ENCODE data around the gene PDGFRB. TPM values are rescaled to one million over a fixed set of nuclear protein-coding genes. Genes with fewer than 3 reads are reported as not detected.

PDGFRB gene
- polyA plus RNA-seq, 1 donor = 18.6 TPM

DNA sequence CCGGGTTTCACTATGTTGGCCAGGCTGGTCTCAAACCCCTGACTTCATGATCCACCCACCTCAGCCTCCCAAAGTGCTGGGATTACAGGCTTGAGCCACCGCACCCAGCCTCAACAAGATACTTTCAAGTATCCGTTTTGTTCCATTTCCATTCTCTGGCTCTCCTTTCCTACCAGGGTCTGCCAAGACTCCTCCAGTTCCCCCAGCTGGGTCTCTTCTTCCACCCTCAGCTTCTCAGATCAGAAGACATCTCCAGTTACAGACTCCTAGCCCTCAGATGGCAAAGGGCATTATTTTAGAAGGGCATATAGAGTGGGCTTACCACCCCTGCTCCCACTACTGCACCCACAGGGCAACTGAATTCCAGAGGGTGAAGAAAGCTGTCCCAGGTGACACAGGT lies 1.5 kb upstream of the PDGFRB start:
- Histone ChIP-seq H3K36me3 (ENCODE audit: control insufficient read depth, insufficient read depth, low read length) (no peaks in the 10 kb centered on the region), H3K4me1 (ENCODE audit: control insufficient read depth, insufficient read depth, low read length) (peaks cover 17% of the 10 kb centered on the region), H3K9me3 (ENCODE audit: control insufficient read depth, low read depth, low read length) (no peaks in the 10 kb centered on the region), H3K4me3 (ENCODE audit: low read length) (no peak overlapping the region), H3K27me3 (ENCODE audit: control insufficient read depth, insufficient read depth, low read length) (no peaks in the 10 kb centered on the region), H3K27ac (ENCODE audit: low read length) (peak overlapping the region; percentile 5)
- no peak for DNase-seq
- WGBS (ENCODE audit: insufficient coverage, low lambda C conversion rate) = 100% methylated on average over 1 of the region's 3 CpGs

DNA sequence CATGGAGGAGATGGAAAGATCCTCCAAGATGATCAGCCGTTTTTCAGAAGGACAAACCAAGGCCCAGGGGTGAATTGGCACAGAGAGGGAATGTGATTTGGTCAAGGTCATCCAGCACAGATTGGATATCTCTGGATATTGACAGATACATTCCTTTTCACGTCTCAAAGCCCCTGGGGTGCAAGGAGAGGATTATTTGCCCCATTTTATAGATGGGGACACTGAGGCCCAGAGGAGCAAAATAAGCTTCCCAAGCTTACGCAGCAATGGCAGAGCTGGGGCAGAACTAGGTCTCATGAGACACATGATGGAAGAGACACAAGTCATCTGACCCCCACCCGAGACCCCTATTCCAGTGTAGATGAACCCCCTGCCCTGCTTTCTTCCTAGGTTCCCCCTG lies 895 bp upstream of the PDGFRB start:
- DNase-seq = no peak
- WGBS (ENCODE audit: insufficient coverage, low lambda C conversion rate) = no CpG with 5 or more reads among the region's 4 CpGs
- Histone ChIP-seq H3K36me3 (ENCODE audit: control insufficient read depth, insufficient read depth, low read length) (no peaks in the 10 kb centered on the region), H3K27ac (ENCODE audit: low read length) (peak overlapping the region; percentile 72), H3K9me3 (ENCODE audit: control insufficient read depth, low read depth, low read length) (no peaks in the 10 kb centered on the region), H3K4me1 (ENCODE audit: control insufficient read depth, insufficient read depth, low read length) (peaks cover 12% of the 10 kb centered on the region), H3K4me3 (ENCODE audit: low read length) (no peak overlapping the region), H3K27me3 (ENCODE audit: control insufficient read depth, insufficient read depth, low read length) (no peaks in the 10 kb centered on the region)

DNA sequence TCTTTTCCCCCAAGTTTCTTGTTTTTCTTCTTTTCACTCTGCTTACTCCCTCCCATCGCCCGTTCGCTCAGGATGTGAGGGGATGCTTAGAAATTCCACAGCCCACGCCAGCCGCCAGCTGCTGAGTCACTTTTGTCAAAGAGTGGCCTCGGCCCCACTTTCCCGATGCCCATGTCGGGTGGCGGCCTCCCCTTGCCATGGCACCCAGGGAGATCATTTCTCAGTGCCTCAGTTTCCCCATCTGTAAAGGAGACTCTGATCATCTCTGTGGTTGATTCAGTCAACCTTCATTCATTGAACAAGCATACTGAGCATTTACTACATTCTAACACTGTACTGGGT lies 353 bp upstream of the PDGFRB start:
- Histone ChIP-seq H3K27ac (ENCODE audit: low read length) (peak overlapping the region; percentile 72), H3K36me3 (ENCODE audit: control insufficient read depth, insufficient read depth, low read length) (no peaks in the 10 kb centered on the region), H3K4me3 (ENCODE audit: low read length) (peak overlapping the region; percentile 44), H3K9me3 (ENCODE audit: control insufficient read depth, low read depth, low read length) (no peaks in the 10 kb centered on the region), H3K4me1 (ENCODE audit: control insufficient read depth, insufficient read depth, low read length) (peaks cover 7% of the 10 kb centered on the region), H3K27me3 (ENCODE audit: control insufficient read depth, insufficient read depth, low read length) (no peaks in the 10 kb centered on the region)
- WGBS (ENCODE audit: insufficient coverage, low lambda C conversion rate) = 40% methylated on average over 1 of the region's 9 CpGs
- no peak for DNase-seq

DNA sequence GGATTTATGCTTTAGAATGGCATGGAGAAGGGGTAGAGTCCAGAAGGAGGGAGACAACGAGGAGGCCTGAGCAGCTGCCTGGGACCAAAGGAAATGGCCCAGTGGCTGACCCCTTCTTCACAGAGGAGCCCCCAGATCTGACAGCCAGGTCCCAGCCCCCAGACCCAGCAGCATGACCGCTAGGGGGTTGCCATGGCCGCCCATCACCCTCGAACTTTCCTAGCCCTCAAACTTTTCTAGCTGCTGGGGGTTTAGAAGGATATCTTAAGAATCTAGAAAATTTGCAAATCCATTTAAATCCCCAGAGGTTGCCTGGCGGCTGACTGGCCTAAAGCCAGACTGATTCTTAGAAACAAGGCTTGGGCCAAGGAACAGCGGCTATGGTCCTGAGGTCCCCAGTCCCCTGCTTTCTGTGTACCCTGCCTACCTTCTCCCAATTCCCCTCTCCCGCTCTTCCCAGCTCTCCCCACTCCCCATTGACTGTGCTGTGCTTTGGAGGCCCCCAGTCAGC lies 972 bp downstream of the PDGFRB start:
- Histone ChIP-seq H3K27me3 (ENCODE audit: control insufficient read depth, insufficient read depth, low read length) (no peaks in the 10 kb centered on the region), H3K36me3 (ENCODE audit: control insufficient read depth, insufficient read depth, low read length) (no peaks in the 10 kb centered on the region), H3K4me3 (ENCODE audit: low read length) (peak overlapping the region; percentile 44), H3K9me3 (ENCODE audit: control insufficient read depth, low read depth, low read length) (no peaks in the 10 kb centered on the region), H3K27ac (ENCODE audit: low read length) (peak overlapping the region; percentile 72), H3K4me1 (ENCODE audit: control insufficient read depth, insufficient read depth, low read length) (no peaks in the 10 kb centered on the region)
- no CpG with 5 or more reads among the region's 7 CpGs for WGBS (ENCODE audit: insufficient coverage, low lambda C conversion rate)
- no peak for DNase-seq

DNA sequence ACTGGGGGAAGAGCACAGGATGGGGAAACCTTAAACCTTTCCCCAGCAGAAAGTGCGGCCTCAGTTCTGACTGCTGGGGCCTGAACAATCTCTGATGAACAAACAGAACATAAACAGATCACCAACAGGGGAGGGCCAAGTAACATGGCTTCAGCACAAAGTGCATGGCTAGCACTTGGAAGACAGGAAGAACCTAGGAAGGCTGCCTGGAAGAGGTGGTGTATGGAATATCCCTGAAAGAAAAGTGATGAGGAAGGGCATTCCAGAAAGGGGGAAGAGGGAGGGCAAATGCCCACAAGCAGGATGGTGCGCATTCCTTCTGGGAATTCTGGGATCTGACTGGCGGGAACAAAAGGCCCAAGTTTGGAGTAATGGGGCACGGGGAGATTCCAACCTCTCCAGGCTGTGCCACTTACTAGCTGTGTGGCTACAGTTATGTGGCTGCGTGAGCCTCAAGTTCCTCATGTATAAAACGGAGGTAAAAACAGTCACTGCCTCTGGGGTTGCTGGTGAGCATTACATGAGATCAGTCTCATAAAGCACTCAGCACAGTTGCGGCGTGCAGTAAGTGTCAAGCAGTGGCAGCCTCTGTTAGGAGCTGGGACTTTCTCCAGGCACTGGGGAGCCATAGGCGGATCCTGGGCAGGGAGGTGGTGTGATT lies 1.6 kb downstream of the PDGFRB start:
- DNase-seq = no peak
- no peaks in the 10 kb centered on the region for H3K4me1 ChIP-seq (ENCODE audit: control insufficient read depth, insufficient read depth, low read length)
- H3K4me3 ChIP-seq (ENCODE audit: low read length) = peak overlapping the region; percentile 44
- no peaks in the 10 kb centered on the region for H3K27me3 ChIP-seq (ENCODE audit: control insufficient read depth, insufficient read depth, low read length)
- peak overlapping the region; percentile 72 for H3K27ac ChIP-seq (ENCODE audit: low read length)
- H3K36me3 ChIP-seq (ENCODE audit: control insufficient read depth, insufficient read depth, low read length) = no peaks in the 10 kb centered on the region
- H3K9me3 ChIP-seq (ENCODE audit: control insufficient read depth, low read depth, low read length) = no peaks in the 10 kb centered on the region
- WGBS (ENCODE audit: insufficient coverage, low lambda C conversion rate) = no CpG with 5 or more reads among the region's 9 CpGs

DNA sequence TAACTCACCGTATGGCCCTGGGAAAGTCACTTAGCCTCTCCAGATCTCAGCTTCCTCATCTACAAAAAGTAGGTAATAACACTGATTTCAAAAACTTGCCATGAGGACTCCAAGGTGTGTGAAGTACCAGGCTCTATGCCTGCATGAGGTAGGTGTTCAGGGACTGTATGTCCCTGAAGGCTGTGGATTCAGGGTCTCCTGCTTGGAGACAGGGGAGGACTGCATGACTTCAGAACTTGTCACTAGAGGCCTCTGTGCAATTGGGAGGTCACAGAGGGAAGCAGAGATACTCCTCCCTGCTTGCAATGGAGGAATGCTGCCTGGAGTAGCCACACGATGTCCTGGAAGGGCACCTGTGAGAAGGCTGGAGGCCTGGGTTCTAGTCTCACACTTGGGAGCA lies 2.2 kb downstream of the PDGFRB start:
- no peak for DNase-seq
- H3K27me3 ChIP-seq (ENCODE audit: control insufficient read depth, insufficient read depth, low read length) = no peaks in the 10 kb centered on the region
- H3K27ac ChIP-seq (ENCODE audit: low read length) = no peak overlapping the region
- peak overlapping the region; percentile 44 for H3K4me3 ChIP-seq (ENCODE audit: low read length)
- no peaks in the 10 kb centered on the region for H3K36me3 ChIP-seq (ENCODE audit: control insufficient read depth, insufficient read depth, low read length)
- no CpG with 5 or more reads among the region's 2 CpGs for WGBS (ENCODE audit: insufficient coverage, low lambda C conversion rate)
- no peaks in the 10 kb centered on the region for H3K4me1 ChIP-seq (ENCODE audit: control insufficient read depth, insufficient read depth, low read length)
- H3K9me3 ChIP-seq (ENCODE audit: control insufficient read depth, low read depth, low read length) = no peaks in the 10 kb centered on the region

DNA sequence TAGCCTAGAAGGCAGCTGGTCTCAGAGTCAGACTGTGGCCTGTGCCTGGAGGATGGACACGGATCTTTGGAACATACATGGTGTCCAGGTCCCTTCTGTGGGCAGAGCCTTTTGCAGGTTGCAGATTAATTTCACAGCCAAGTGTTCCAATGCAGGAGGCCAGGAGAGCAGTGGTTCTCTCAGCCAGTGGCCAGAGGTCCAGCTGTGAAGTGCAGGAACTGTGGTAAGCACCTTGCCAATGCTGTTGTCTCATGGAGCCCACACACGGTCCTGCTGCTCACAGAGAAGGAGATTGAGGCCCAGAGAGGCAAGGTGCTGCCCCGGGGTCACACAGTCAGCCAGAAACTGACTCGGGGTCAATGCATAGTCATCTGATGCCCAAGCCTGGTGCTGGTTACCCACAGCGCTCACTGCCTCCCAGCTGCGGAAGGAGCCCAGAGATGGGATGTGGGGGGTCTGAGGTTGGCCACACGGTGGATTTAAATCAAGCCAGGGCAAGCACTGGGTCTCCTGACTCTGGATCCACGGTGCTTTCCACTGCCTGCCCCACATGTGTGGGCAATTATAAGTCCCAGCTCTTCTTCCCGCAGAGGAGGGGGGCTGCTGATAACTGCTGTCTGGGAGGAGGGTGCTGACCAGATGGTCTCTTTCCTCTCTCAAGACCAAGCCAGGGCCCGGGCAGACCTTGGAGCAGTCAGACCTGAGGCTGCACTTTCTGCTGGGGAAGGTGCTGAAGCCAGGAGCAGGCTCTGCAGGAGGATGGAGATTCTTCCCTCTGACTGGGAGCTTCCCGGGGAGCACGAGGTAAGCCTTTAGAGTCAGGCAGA lies 2.8 kb downstream of the PDGFRB start:
- H3K36me3 ChIP-seq (ENCODE audit: control insufficient read depth, insufficient read depth, low read length) = no peaks in the 10 kb centered on the region
- no peaks in the 10 kb centered on the region for H3K9me3 ChIP-seq (ENCODE audit: control insufficient read depth, low read depth, low read length)
- no peak for DNase-seq
- H3K4me1 ChIP-seq (ENCODE audit: control insufficient read depth, insufficient read depth, low read length) = no peaks in the 10 kb centered on the region
- no peaks in the 10 kb centered on the region for H3K27me3 ChIP-seq (ENCODE audit: control insufficient read depth, insufficient read depth, low read length)
- no CpG with 5 or more reads among the region's 12 CpGs for WGBS (ENCODE audit: insufficient coverage, low lambda C conversion rate)
- H3K4me3 ChIP-seq (ENCODE audit: low read length) = no peak overlapping the region
- H3K27ac ChIP-seq (ENCODE audit: low read length) = no peak overlapping the region

DNA sequence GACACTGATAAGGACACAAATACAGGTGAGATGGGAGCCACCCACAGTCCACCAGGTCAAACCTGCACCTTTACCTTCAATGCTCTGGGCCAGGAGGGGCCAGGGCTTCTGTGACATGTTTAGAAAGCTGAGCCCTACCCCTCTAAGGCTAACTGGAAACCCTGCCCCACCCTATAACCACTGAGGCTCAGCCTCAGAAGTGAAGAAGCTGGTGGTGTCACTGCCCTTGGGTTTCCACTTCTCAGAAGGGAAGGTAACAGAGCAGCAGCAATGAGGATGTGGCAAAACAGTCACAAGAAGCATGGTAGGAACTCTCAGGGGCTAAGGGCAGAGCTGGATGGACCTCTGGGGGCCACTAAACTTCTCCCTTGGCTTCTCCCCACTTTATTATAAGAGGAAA lies 6.0 kb downstream of the PDGFRB start:
- Histone ChIP-seq H3K4me3 (ENCODE audit: low read length) (no peak overlapping the region), H3K27ac (ENCODE audit: low read length) (no peak overlapping the region), H3K4me1 (ENCODE audit: control insufficient read depth, insufficient read depth, low read length) (peaks cover under 1% of the 10 kb centered on the region), H3K9me3 (ENCODE audit: control insufficient read depth, low read depth, low read length) (no peaks in the 10 kb centered on the region), H3K27me3 (ENCODE audit: control insufficient read depth, insufficient read depth, low read length) (no peaks in the 10 kb centered on the region), H3K36me3 (ENCODE audit: control insufficient read depth, insufficient read depth, low read length) (no peaks in the 10 kb centered on the region)
- DNase-seq = no peak

DNA sequence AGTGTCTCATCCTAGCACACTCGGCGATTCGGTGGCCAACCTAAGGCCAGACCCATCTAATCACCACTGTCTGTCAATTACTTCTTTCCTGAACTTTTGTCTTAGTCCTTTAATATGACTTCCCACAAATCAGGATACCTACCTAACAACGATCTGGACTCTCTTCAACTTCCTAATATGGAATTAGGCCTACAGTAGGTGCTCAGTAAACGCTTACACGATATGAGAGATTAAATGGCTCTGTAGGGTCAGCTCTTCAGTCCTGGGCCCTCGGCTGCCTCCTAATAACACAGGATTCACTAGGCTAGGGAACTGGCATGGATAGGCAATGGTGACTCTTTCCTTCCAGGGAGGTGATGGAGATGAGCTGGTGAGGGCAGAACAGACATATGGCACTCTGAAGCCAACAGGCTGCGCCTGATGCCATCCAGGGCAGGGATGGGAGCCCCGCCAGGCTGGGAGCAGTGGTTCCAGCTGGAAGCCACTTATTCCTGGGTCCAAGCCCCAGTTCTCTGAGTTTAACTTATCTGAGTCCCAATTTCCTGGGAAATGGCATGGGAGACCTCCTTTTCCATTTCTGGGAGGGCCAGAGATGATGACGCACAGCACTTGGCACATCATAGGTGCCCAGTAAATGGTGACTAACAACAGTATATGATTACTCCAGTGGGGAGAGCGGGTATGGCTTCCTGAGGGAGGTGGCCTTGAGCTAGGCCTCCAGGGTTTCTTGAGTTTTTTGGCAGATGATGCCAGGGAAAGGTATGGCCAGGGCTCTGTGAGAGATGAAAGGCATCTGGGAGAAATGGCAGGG lies 7.3 kb downstream of the PDGFRB start:
- Histone ChIP-seq H3K4me3 (ENCODE audit: low read length) (no peak overlapping the region), H3K27me3 (ENCODE audit: control insufficient read depth, insufficient read depth, low read length) (no peaks in the 10 kb centered on the region), H3K27ac (ENCODE audit: low read length) (no peak overlapping the region), H3K36me3 (ENCODE audit: control insufficient read depth, insufficient read depth, low read length) (no peaks in the 10 kb centered on the region), H3K4me1 (ENCODE audit: control insufficient read depth, insufficient read depth, low read length) (peaks cover 13% of the 10 kb centered on the region), H3K9me3 (ENCODE audit: control insufficient read depth, low read depth, low read length) (no peaks in the 10 kb centered on the region)
- no CpG with 5 or more reads among the region's 11 CpGs for WGBS (ENCODE audit: insufficient coverage, low lambda C conversion rate)
- no peak for DNase-seq

DNA sequence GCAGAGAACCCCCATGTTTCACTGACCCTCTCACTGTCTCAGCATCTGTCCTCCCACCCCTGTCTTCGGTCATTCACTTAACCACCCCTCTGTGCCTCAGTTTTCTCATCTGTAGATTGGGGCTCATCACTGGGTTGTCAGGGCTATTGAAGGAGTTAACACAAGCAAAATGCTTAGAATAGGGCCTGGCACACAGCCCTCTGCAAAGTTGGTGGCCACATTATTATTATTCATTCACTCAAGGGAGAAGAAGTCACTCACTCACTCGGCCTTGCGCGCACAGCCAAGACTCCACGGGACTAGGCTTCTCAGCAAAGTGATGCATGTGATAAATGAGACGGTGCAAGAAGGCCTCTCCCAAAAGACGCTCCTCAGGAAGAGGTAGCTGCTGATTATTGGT lies 8.0 kb downstream of the PDGFRB start:
- H3K4me3 ChIP-seq (ENCODE audit: low read length) = no peak overlapping the region
- H3K27ac ChIP-seq (ENCODE audit: low read length) = no peak overlapping the region
- WGBS (ENCODE audit: insufficient coverage, low lambda C conversion rate) = no CpG with 5 or more reads among the region's 7 CpGs
- no peak for DNase-seq
- peaks cover 20% of the 10 kb centered on the region for H3K4me1 ChIP-seq (ENCODE audit: control insufficient read depth, insufficient read depth, low read length)
- no peaks in the 10 kb centered on the region for H3K36me3 ChIP-seq (ENCODE audit: control insufficient read depth, insufficient read depth, low read length)
- no peaks in the 10 kb centered on the region for H3K27me3 ChIP-seq (ENCODE audit: control insufficient read depth, insufficient read depth, low read length)
- H3K9me3 ChIP-seq (ENCODE audit: control insufficient read depth, low read depth, low read length) = no peaks in the 10 kb centered on the region
